Measurements from ENCODE around the gene PROCA1. TPM values are rescaled to one million over a fixed set of nuclear protein-coding genes. Genes with fewer than 3 reads are reported as not detected.

The PROCA1 gene
- total and polyA plus RNA-seq, 9 donors, result 2.7 to 6.7 (median 5.0) TPM

GRCh38 chr17:28747051-28747691 is 35.5 kb upstream of the PROCA1 start:
- H3K4me1 ChIP-seq (ENCODE audit: insufficient read depth), result peaks cover 12% of the 10 kb centered on the region

GRCh38 chr17:28746611-28747050 is 34.9 kb upstream of the PROCA1 start:
- Histone ChIP-seq H3K27ac (no peak overlapping the region), H3K36me3 (no peaks in the 10 kb centered on the region), H3K4me1 (ENCODE audit: insufficient read depth) (peaks cover 12% of the 10 kb centered on the region), H3K27me3 (no peaks in the 10 kb centered on the region), H3K4me3 (no peak overlapping the region), H3K9me3 (no peaks in the 10 kb centered on the region)
- intact Hi-C loops (cut with DNase I), result no loop called here
- TF ChIP-seq CTCF (IDR thresholded peaks at IDR 0.05) (no peak), POLR2A (IDR thresholded peaks at IDR 0.05) (no peak), EP300 (IDR thresholded peaks at IDR 0.05) (no peak)
- 26 to 36% (median 29%) methylated on average over 5 of the region's 5 CpGs for WGBS, 3 donors
- peak in 3 of 5 donors; percentile 43 to 54 (median 45) for DNase-seq

More at GRCh38 chr17:28747051-28747691, 35.5 kb upstream of the PROCA1 start:
- Histone ChIP-seq H3K27ac (no peak overlapping the region), H3K36me3 (no peaks in the 10 kb centered on the region), H3K9me3 (no peaks in the 10 kb centered on the region), H3K4me3 (no peak overlapping the region), H3K27me3 (no peaks in the 10 kb centered on the region)
- intact Hi-C loops (cut with DNase I), result no loop called here
- peak in 3 of 5 donors; percentile 28 to 38 (median 35) for DNase-seq
- TF ChIP-seq CTCF (IDR thresholded peaks at IDR 0.05) (no peak), POLR2A (IDR thresholded peaks at IDR 0.05) (no peak), EP300 (IDR thresholded peaks at IDR 0.05) (no peak)
- WGBS, 3 donors, result 56 to 59% (median 56%) methylated on average over 5 to 7 of the region's 7 CpGs

GRCh38 chr17:28745786-28746411 is 34.2 kb upstream of the PROCA1 start:
- WGBS, 3 donors, result 60 to 83% (median 67%) methylated on average over 4 of the region's 4 CpGs
- peaks cover 12% of the 10 kb centered on the region for H3K4me1 ChIP-seq (ENCODE audit: insufficient read depth)
- peak overlapping the region; percentile 30 to 68 for H3K27ac ChIP-seq
- H3K9me3 ChIP-seq, result no peaks in the 10 kb centered on the region
- TF ChIP-seq POLR2A (IDR thresholded peaks at IDR 0.05) (no peak), CTCF (IDR thresholded peaks at IDR 0.05) (no peak), EP300 (IDR thresholded peaks at IDR 0.05) (no peak)
- DNase-seq, result peak in 4 of 5 donors; percentile 29 to 52 (median 38)
- H3K36me3 ChIP-seq, result no peaks in the 10 kb centered on the region
- H3K27me3 ChIP-seq, result no peaks in the 10 kb centered on the region
- no peak overlapping the region for H3K4me3 ChIP-seq
- intact Hi-C loops (cut with DNase I), result loop anchor here in 2 of 4 donors (2.0 kb wide), 1 partner anchor 17 kb away; the partner anchor contains the start of gene NEK8 (in 2 of the 2)

DNA sequence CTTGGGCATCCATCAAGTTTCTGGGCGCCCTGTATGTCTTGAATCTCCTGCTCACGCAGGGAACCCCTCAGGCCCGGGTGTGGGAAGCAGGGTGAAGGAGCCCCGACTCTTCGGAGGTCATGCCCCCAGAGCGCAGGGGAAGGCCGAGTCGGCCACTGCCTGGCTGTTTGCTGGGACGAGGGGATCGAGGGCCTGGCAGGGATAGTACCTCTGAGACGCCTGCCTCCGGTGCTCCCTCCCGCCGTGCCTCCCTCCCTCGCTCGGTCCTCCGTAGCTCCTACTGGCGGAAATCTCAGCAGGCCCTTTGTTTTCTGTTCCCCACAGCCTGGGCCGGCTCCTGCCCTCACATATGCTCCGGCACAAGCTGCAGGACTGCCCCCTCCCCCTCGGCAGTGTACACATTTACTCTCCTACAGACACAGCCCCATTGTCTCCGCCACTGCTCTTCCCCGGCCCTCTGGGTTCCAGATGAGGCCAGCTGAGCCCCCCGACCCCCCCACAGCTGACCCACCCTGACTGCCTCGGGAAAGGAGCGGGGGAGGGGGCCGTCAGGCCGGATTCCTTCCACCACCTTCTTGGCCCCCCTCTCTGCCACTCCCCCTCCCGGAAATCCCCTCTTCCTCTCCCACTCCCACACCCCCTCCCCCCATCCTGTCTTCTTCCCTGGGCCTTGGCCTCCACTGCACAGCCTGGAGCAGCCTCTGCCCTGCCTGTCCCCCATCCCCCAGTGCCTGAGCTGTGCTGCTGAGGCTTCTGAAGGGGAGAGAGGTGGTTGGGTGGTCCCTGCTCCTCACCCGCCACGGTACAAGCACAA is 33.5 kb upstream of the PROCA1 start:
- intact Hi-C loops (cut with DNase I), result loop anchor here in 2 of 4 donors (2.0 kb wide), 1 partner anchor 16 kb away; the partner anchor contains the start of gene NEK8 (in 2 of the 2)
- Histone ChIP-seq H3K9me3 (no peaks in the 10 kb centered on the region), H3K27ac (peak overlapping the region; percentile 30 to 68), H3K4me1 (ENCODE audit: insufficient read depth) (peaks cover 12% of the 10 kb centered on the region), H3K4me3 (peak overlapping the region; percentile 62), H3K36me3 (no peaks in the 10 kb centered on the region), H3K27me3 (no peaks in the 10 kb centered on the region)
- TF ChIP-seq EP300 (IDR thresholded peaks at IDR 0.05) (no peak), CTCF (IDR thresholded peaks at IDR 0.05) (no peak), POLR2A (IDR thresholded peaks at IDR 0.05) (no peak)
- 1 to 3% (median 2%) methylated on average over 30 to 31 of the region's 31 CpGs for WGBS, 3 donors
- peak; percentile 55 to 74 (median 65) for DNase-seq

Measured in ovary (tissue), 9 donors.